Effector memory CD8-positive, alpha-beta T cell (primary cell): ENCODE measurements around the gene BLACAT1.

Experiments
- ATAC-seq: fragments of 150-1000 bp; cut with Tn5 transposase; replicated peaks from 2 replicates; pipeline ENCODE4 v1.10.0; 2021; ENCODE audit warnings: mild to moderate bottlenecking, moderate library complexity
- DNase-seq, 3 experiments: peaks; one replicate each; pipeline ENCODE4 v3.0.0; 2021
- H3K27ac Mint-ChIP-seq, 2 donors: one replicate each; pipeline ENCODE4 v1.8.0; 2022; ENCODE audit warnings: mild to moderate bottlenecking in 2 of 2, mixed read lengths in 2 of 2, moderate library complexity in 2 of 2
- H3K27me3 Mint-ChIP-seq, 2 donors: one replicate each; pipeline ENCODE4 v1.8.0; 2022; ENCODE audit warnings: mixed read lengths in 2 of 2
- H3K36me3 Mint-ChIP-seq: one replicate; pipeline ENCODE4 v1.8.0; 2022; ENCODE audit warnings: mild to moderate bottlenecking, moderate library complexity, mixed read lengths; ENCODE audit not compliant: insufficient read depth
- H3K4me1 Mint-ChIP-seq, 2 donors: one replicate each; pipeline ENCODE4 v1.8.0; 2022; ENCODE audit warnings: low read depth in 2 of 2, mixed read lengths in 2 of 2
- H3K4me3 Mint-ChIP-seq, 2 donors: one replicate each; pipeline ENCODE4 v1.8.0; 2022; ENCODE audit warnings: mild to moderate bottlenecking in 2 of 2, mixed read lengths in 2 of 2, moderate library complexity in 2 of 2
- H3K9me3 Mint-ChIP-seq, 2 donors: one replicate each; pipeline ENCODE4 v1.8.0; 2022; ENCODE audit warnings: mixed read lengths in 2 of 2

BLACAT1 gene

DNA sequence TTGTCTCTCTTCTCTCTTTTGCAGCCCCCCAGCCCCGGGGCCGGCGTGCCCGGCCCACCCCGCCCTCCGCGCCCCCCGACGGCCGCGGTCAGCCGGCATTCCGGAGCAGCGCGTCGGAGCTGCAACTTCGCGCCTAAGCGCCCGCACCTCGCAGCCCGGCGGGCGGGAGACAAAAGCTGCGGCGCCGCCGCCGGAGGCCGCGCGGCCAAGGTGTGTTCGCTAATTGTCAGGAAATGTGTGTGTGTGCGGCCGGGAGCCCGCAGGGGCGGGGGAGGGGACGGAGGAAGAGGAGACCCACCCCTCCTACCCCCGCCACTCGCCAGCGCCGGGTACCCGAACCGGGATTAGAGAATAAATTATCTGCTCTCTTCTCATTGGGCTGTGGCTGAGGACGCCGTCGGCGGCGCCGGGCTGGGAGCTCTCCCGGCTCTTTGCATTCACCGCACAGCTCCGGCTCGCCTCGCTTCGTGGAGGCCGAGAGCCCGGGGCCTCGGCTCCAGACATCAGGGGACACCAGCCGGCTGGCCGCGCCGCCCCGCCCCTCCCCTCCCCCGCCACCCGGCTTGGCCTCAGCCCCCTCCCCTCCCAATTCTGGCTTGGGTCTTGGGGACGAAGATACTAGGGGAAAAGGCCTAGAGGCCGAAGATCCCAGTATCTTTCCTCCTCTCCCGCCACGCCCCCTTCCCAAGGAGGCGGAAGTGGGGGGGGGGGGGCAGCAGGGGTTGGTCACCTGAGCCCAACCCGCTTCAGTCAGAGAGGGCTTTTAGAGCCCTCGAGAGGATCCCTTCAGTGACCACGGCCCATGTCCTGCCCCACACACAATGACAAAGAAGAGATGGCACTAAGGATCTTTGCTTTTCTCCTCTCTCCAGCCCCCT, 1.3 kb upstream of the BLACAT1 start:
- Mint-ChIP-seq H3K27me3 (peaks cover 74 to 81% of the 10 kb centered on the region in 2 donors), H3K4me1 (peaks cover 12 to 16% of the 10 kb centered on the region in 2 donors), H3K4me3 (peak overlapping the region; percentile 72 to 79), H3K27ac (no peak overlapping the region), H3K9me3 (no peaks in the 10 kb centered on the region), H3K36me3 (peaks cover 2% of the 10 kb centered on the region)
- ATAC-seq (peak; percentile 51), DNase-seq (no peak)

DNA sequence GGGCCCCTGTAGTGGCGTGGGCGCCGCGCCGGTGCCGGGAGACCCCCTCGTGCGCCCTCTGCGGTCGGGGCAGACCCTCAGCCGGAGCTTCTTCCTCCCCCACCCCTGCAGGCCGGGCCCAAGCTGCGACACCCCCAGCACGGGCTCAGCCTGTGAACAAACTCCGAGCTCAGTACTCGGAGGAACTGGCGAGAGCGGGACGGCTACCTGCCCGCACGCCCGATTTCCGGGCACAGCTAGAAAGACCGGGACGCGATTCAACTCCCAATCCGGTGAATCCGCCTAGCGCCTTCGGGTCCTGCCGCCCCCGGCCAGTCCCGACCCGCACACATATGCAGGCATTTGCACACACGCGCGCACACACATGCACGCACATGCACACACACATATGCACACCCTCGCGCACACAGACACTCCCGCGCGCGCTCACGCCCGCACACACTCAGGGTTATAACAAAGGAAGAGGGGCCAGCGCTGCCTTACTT, 580 bp upstream of the BLACAT1 start:
- ATAC-seq: peak; percentile 34
- no peaks in the 10 kb centered on the region for H3K9me3 Mint-ChIP-seq
- H3K36me3 Mint-ChIP-seq: peaks cover 2% of the 10 kb centered on the region
- DNase-seq: no peak
- H3K27ac Mint-ChIP-seq: peak overlapping the region in 1 of 2 donors; percentile 61
- peaks cover 13 to 16% of the 10 kb centered on the region in 2 donors for H3K4me1 Mint-ChIP-seq
- peaks cover 79 to 87% of the 10 kb centered on the region in 2 donors for H3K27me3 Mint-ChIP-seq
- H3K4me3 Mint-ChIP-seq: peak overlapping the region; percentile 72 to 79

DNA sequence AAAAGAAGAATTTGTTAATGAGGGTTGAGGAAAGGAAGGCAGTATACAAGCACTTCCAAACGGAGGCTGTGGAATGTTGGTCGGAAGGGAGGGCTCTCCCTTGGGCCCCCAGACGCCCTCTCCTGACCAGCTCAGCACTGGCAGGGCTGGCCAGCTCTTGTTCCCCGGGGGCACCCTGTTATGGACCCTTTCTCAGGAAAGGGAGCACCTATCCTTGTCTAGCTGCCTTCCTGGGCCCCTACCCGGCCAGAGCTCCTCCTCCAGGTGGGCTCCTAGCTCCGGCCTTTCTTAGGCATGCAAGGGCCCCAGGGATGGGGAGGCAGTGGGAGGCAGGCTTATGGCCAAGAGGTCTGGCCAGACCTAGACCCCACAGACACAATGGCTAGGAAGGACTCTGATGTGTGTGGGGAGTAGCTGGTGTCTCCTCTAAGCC, 926 bp downstream of the BLACAT1 start:
- no peaks in the 10 kb centered on the region for H3K9me3 Mint-ChIP-seq
- no peak overlapping the region for H3K27ac Mint-ChIP-seq
- peaks cover 81 to 94% of the 10 kb centered on the region in 2 donors for H3K27me3 Mint-ChIP-seq
- no peak for DNase-seq
- peak overlapping the region in 1 of 2 donors; percentile 79 for H3K4me3 Mint-ChIP-seq
- peaks cover 2% of the 10 kb centered on the region for H3K36me3 Mint-ChIP-seq
- ATAC-seq: no peak
- H3K4me1 Mint-ChIP-seq: peaks cover 15 to 16% of the 10 kb centered on the region in 2 donors

DNA sequence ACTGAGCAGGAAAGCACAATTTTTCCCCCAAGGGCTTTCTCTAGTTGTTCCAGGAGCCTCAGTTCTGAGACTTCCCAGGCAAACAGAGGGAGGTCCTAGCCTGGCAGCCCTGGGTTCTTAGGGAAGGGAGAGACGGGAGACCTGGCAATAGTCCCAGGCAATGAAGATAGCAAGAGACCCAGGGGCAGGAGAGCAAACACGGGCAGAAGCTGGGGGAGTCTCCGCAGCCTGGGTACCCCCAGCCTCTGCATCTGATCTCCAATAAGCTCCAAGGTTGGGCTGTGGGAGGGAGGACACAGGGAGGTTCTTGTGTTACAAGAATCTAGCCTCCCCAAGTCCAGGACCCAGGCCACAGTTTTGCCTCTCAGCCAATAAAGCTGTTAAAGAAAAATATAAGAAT, 2.4 kb downstream of the BLACAT1 start:
- Mint-ChIP-seq H3K27ac (no peak overlapping the region), H3K4me3 (no peak overlapping the region), H3K36me3 (peaks cover 2% of the 10 kb centered on the region), H3K9me3 (no peaks in the 10 kb centered on the region), H3K4me1 (peaks cover 18 to 22% of the 10 kb centered on the region in 2 donors), H3K27me3 (peaks cover 68 to 80% of the 10 kb centered on the region in 2 donors)
- DNase-seq (no peak), ATAC-seq (no peak)

DNA sequence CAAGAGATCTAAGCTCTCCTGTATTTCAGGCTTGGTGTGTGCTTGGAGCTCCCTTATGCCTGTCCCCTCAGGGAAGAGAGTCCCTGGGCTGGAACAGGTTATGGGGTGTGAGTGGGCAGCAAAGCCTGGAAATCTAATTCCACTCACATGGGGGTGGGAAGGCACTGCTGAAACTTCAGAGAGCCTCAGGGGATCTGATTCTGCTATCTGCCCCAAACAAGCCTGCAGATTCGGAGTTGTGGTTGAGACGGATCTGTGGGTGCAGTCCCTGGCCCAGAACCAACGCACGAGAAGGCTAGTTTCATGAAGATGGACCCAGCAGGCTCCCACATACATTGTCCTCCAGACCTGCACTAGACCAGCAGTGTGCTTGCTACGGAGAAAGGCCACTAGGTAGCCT, 2.9 kb downstream of the BLACAT1 start:
- no peak overlapping the region for H3K4me3 Mint-ChIP-seq
- peaks cover 2% of the 10 kb centered on the region for H3K36me3 Mint-ChIP-seq
- peaks cover 18 to 20% of the 10 kb centered on the region in 2 donors for H3K4me1 Mint-ChIP-seq
- DNase-seq (no peak), ATAC-seq (no peak)
- no peak overlapping the region for H3K27ac Mint-ChIP-seq
- no peaks in the 10 kb centered on the region for H3K9me3 Mint-ChIP-seq
- peaks cover 62 to 75% of the 10 kb centered on the region in 2 donors for H3K27me3 Mint-ChIP-seq

DNA sequence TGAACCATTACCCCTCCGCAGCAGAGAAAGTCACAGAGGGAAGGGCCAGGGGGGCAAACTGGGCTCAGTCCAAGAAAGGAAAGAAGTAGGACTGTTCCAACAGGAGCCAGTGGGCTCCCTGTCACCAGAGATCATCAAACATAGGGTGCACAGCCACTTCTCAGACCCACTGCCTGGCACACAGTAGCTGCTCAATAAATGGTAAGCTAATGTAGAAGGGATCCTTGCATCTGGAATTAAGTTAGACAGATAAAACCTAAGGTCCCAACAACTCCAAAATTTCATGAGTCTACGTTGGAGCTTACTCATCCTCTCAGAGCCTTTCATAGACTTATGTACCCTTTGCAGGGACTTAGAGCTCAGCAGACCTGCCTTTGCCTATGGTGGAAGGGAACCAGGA, 3.5 kb downstream of the BLACAT1 start:
- H3K4me3 Mint-ChIP-seq: no peak overlapping the region
- DNase-seq: no peak
- peaks cover 58 to 69% of the 10 kb centered on the region in 2 donors for H3K27me3 Mint-ChIP-seq
- no peaks in the 10 kb centered on the region for H3K9me3 Mint-ChIP-seq
- peaks cover 2% of the 10 kb centered on the region for H3K36me3 Mint-ChIP-seq
- H3K27ac Mint-ChIP-seq: no peak overlapping the region
- ATAC-seq: no peak
- peaks cover 14 to 15% of the 10 kb centered on the region in 2 donors for H3K4me1 Mint-ChIP-seq

DNA sequence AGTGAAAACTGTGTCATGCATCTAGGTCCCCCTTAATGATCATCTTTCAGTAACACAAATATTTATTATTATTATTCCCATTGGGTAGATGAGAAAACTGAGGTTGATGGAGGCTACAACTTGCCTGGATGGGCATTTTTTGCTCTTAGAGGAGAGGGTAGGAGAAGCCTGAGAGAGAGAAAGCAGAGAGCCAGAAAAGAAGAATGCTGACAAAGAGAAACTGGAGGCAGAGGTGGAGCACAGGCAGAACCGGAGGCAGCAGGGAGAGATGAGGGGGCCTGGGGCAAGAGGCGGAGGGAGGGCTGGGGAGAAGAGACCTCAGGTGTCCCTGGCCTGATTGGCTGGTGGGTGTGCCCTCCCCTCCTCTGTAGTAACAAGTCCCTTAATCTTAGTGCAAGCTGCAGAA, 4.1 kb downstream of the BLACAT1 start:
- no peak overlapping the region for H3K27ac Mint-ChIP-seq
- peaks cover 2% of the 10 kb centered on the region for H3K36me3 Mint-ChIP-seq
- ATAC-seq (no peak), DNase-seq (no peak)
- no peaks in the 10 kb centered on the region for H3K9me3 Mint-ChIP-seq
- peaks cover 14 to 15% of the 10 kb centered on the region in 2 donors for H3K4me1 Mint-ChIP-seq
- H3K4me3 Mint-ChIP-seq: no peak overlapping the region
- H3K27me3 Mint-ChIP-seq: peaks cover 58 to 64% of the 10 kb centered on the region in 2 donors

DNA sequence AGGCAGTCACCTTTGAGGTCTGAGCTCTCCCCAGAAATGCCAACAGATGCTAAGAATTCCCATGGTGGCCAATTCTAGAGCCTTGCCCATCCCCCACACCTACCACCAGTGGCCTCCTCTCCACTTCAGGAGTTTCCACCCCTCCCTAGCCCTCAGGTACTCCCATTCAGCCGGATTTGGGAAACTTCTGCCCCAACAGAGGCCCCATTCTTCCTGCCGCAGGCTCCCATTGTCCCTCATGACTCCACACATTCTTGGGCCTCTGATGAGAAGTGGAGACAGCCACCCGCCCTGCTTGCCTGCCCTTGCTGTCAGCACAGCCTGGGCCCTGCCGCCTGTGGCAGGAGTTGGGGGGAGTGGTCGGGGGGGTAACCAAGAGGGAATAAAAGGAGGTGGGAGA, 4.6 kb downstream of the BLACAT1 start:
- H3K4me3 Mint-ChIP-seq: no peak overlapping the region
- ATAC-seq (no peak), DNase-seq (no peak)
- no peaks in the 10 kb centered on the region for H3K9me3 Mint-ChIP-seq
- peaks cover 52 to 58% of the 10 kb centered on the region in 2 donors for H3K27me3 Mint-ChIP-seq
- no peak overlapping the region for H3K27ac Mint-ChIP-seq
- H3K36me3 Mint-ChIP-seq: no peaks in the 10 kb centered on the region
- H3K4me1 Mint-ChIP-seq: peaks cover 11% of the 10 kb centered on the region in 2 donors

DNA sequence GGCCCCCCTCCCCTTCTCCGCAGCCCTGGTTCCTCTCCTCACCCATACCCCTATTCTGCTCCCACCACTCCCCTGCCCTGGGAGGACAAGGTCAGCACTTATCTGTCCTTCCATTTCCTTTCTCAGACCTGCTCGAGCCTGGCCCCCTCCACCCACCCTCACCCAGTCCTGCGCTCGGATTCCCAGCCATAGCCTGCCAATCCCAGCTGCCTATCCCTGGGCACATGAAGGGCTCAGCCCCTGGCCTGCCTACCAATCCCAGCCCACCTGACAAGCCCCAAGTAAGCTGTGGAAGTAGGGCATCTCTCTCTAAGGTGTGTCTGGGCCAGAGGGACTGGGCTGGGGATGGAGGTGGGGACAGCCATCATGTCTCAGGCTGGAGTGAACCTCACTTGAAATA, 5.4 kb downstream of the BLACAT1 start:
- Mint-ChIP-seq H3K9me3 (no peaks in the 10 kb centered on the region), H3K27me3 (peaks cover 45 to 51% of the 10 kb centered on the region in 2 donors), H3K36me3 (no peaks in the 10 kb centered on the region), H3K4me1 (peaks cover 6% of the 10 kb centered on the region in 2 donors), H3K4me3 (no peak overlapping the region), H3K27ac (no peak overlapping the region)
- ATAC-seq (no peak), DNase-seq (no peak)

DNA sequence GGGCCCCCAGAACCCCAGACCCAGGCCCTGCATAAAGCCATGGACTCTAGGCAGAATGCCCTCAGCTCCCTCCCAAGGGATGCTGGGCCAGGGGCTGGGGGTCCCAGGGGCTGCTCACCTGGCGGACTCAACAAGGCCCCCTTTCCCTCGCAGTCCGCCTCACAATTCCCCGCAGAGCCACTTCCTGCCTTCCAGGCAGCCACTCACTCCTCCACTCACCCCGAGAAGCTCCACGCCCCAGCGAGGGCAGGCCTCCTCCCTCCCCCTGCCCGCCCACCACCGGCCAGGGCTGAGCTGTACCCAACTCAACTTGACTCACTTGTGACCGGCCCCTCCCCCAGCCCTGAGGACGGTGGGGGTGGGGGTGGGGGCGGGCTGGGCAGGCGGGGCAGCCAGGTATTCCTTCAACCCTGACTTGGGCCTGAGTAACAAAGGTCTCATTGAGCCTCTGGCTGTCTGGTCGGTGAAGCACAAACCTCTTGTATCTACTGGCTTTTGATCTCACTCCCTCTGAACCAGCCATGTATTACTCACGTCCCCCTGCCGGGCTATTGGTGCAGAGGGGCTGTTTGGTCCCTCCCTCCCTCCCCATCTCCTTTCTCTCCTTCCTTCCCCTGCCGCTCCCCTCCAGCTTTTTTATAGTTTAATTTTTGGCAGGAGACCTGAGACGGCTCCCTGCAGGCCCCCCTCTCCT, 5.9 kb downstream of the BLACAT1 start:
- H3K9me3 Mint-ChIP-seq: no peaks in the 10 kb centered on the region
- no peak overlapping the region for H3K27ac Mint-ChIP-seq
- no peaks in the 10 kb centered on the region for H3K36me3 Mint-ChIP-seq
- ATAC-seq: no peak
- peaks cover 6% of the 10 kb centered on the region in 2 donors for H3K4me1 Mint-ChIP-seq
- H3K4me3 Mint-ChIP-seq: no peak overlapping the region
- H3K27me3 Mint-ChIP-seq: peaks cover 45% of the 10 kb centered on the region in 2 donors
- DNase-seq: no peak

DNA sequence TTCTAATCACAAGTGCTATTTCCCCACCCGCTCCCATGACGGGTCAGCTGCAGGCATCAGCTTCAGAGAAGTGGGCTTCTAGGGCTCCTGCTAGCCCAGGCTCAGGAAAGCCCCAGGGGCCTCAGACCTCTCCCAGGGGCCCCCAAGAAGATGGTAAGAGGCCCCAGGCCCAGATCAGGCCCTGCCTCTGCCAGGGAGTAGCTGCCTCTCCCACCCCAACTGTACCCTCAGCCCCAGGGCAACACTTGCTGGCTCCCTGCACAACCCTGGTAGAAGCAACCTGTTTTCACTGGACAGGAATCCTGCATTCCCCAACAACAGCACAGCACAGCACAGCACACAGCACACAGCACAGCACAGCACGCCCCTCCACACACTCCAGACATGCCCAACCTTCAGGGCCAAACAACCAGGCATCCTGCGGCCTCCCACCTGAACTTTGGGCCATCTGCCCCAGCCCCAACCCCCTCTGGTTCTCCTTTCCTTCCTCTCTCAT, 6.5 kb downstream of the BLACAT1 start:
- Mint-ChIP-seq H3K27ac (no peak overlapping the region), H3K36me3 (no peaks in the 10 kb centered on the region), H3K4me1 (peaks cover 6% of the 10 kb centered on the region in 2 donors), H3K27me3 (peaks cover 39% of the 10 kb centered on the region in 2 donors), H3K9me3 (no peaks in the 10 kb centered on the region), H3K4me3 (no peak overlapping the region)
- ATAC-seq (no peak), DNase-seq (no peak)

DNA sequence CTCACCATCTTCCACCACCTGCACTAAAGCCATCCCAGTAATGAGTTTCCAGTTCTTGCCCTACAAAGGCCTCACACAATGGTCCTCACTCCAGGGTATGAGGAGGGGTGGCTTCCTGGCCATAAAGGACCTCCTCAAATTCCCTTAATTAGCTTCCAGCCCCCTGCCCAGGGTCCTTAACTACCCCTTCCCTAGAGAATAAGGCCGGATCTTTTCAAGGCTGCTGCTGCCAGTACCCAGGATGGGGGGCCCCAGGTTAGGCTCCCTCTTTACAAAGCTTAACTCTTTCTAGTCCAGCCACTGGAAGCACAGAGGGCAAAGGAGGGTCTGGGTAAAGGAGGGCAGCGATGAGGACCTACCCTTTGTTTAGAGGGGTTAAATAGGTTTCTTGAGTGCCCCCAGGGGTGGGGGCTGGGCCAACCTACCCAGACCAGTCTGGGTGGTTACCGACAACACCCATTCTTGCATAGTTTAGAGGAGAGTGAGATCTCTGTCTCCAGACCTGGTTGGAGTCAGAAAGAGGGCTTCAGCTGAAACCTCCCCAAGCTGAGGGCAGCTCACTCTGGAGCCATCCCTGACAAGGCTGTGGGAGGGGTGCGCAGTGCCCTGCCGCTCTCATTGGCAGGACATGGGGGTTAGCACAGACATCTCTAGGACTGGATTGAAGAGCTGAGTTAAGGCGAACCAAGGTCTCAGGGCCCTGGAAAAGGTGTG, 7.1 kb downstream of the BLACAT1 start:
- peaks cover 33% of the 10 kb centered on the region in 2 donors for H3K27me3 Mint-ChIP-seq
- no peak for DNase-seq
- no peak for ATAC-seq
- H3K4me3 Mint-ChIP-seq: no peak overlapping the region
- no peaks in the 10 kb centered on the region for H3K9me3 Mint-ChIP-seq
- peaks cover 6 to 9% of the 10 kb centered on the region in 2 donors for H3K4me1 Mint-ChIP-seq
- H3K36me3 Mint-ChIP-seq: no peaks in the 10 kb centered on the region
- H3K27ac Mint-ChIP-seq: peak overlapping the region in 1 of 2 donors; percentile 28
